Measurements from ENCODE around the gene BTBD7. TPM values are rescaled to one million over a fixed set of nuclear protein-coding genes. Genes with fewer than 3 reads are reported as not detected.

Gene BTBD7
- total RNA-seq, 1 experiment from 2014 or later: 24.7 TPM

GRCh38 chr14:93286212-93286890, 46.5 kb downstream of the BTBD7 start (continued):
- no peak for TF ChIP-seq REST (IDR thresholded peaks at IDR 0.05; ENCODE audit: insufficient read depth in 1 of 2, low read depth in 2 of 2, low read length in 1 of 2)

- H3K27me3 ChIP-seq (ENCODE audit: control insufficient read depth, insufficient read depth, low read length): no peaks in the 10 kb centered on the region
- CTCF ChIA-PET: no interaction called here
- no peak for DNase-seq (ENCODE audit: low read depth, low spot score)
- no peaks in the 10 kb centered on the region for H3K36me3 ChIP-seq (ENCODE audit: control insufficient read depth, insufficient read depth, low read length)
- H3K27ac ChIP-seq (ENCODE audit: low read length): no peak overlapping the region
- TF ChIP-seq POLR2AphosphoS5 (IDR thresholded peaks at IDR 0.05; ENCODE audit: low read depth, low read length) (no peak), REST (IDR thresholded peaks at IDR 0.05; ENCODE audit: insufficient read depth in 1 of 2, low read depth in 2 of 2, low read length in 1 of 2) (no peak), TCF7L2 (IDR thresholded peaks at IDR 0.05; ENCODE audit: low read depth, low read length) (no peak), SIN3A (IDR thresholded peaks at IDR 0.05; ENCODE audit: borderline replicate concordance, insufficient read depth, low read depth, low read length) (no peak), CTCF (IDR thresholded peaks at IDR 0.05) (no peak)
- H3K9me3 ChIP-seq (ENCODE audit: control insufficient read depth, insufficient read depth, low read depth, low read length): no peaks in the 10 kb centered on the region
- POLR2A ChIA-PET: no interaction called here
- no TSS peak for BruUV-seq (replicated peaks)
- ATAC-seq: no peak
- in situ Hi-C loops (cut with HindIII; ENCODE audit: low pct_unique_long_range_greater_than_20kb, low sequenced_read_pairs) (no loop called here), intact Hi-C loops (cut with micrococcal nuclease; ENCODE audit: unreplicated experiment) (no loop called here)
- H3K4me1 ChIP-seq (ENCODE audit: control insufficient read depth, insufficient read depth, low read length): no peaks in the 10 kb centered on the region
- no peak overlapping the region for H3K4me3 ChIP-seq (ENCODE audit: low read depth in 2 of 2, low read length in 2 of 2)
These were observed 47.8 kb downstream of the BTBD7 start for GRCh38 chr14:93285044-93285443.

- POLR2A ChIA-PET: no interaction called here
- in situ Hi-C loops (cut with HindIII; ENCODE audit: low pct_unique_long_range_greater_than_20kb, low sequenced_read_pairs): no loop called here
These were observed 50.9 kb downstream of the BTBD7 start for GRCh38 chr14:93281937-93282336.

More at GRCh38 chr14:93281937-93282336, 50.9 kb downstream of the BTBD7 start:
- Histone ChIP-seq H3K4me3 (ENCODE audit: low read depth in 2 of 2, low read length in 2 of 2) (no peak overlapping the region), H3K4me1 (ENCODE audit: control insufficient read depth, insufficient read depth, low read length) (no peaks in the 10 kb centered on the region), H3K36me3 (ENCODE audit: control insufficient read depth, insufficient read depth, low read length) (no peaks in the 10 kb centered on the region), H3K9me3 (ENCODE audit: control insufficient read depth, insufficient read depth, low read depth, low read length) (no peaks in the 10 kb centered on the region), H3K27ac (ENCODE audit: low read length) (no peak overlapping the region), H3K27me3 (ENCODE audit: control insufficient read depth, insufficient read depth, low read length) (no peaks in the 10 kb centered on the region)
- DNase-seq (ENCODE audit: low read depth, low spot score) (no peak), ATAC-seq (no peak)
- intact Hi-C loops (cut with micrococcal nuclease; ENCODE audit: unreplicated experiment): no loop called here
- BruUV-seq (replicated peaks): no TSS peak
- CTCF ChIA-PET: no interaction called here
- TF ChIP-seq TCF7L2 (IDR thresholded peaks at IDR 0.05; ENCODE audit: low read depth, low read length) (no peak), SIN3A (IDR thresholded peaks at IDR 0.05; ENCODE audit: borderline replicate concordance, insufficient read depth, low read depth, low read length) (no peak)

All from Panc1 (cell line).